ENCODE measurements around the gene CRKL. TPM values are rescaled to one million over a fixed set of nuclear protein-coding genes. Genes with fewer than 3 reads are reported as not detected.
A peak's percentile ranks its signal among the peaks of the same experiment; 100 is the strongest.

CRKL gene
- total and polyA plus RNA-seq, 11 donors, result 22.4 to 64.2 (median 52.9) TPM

DNA sequence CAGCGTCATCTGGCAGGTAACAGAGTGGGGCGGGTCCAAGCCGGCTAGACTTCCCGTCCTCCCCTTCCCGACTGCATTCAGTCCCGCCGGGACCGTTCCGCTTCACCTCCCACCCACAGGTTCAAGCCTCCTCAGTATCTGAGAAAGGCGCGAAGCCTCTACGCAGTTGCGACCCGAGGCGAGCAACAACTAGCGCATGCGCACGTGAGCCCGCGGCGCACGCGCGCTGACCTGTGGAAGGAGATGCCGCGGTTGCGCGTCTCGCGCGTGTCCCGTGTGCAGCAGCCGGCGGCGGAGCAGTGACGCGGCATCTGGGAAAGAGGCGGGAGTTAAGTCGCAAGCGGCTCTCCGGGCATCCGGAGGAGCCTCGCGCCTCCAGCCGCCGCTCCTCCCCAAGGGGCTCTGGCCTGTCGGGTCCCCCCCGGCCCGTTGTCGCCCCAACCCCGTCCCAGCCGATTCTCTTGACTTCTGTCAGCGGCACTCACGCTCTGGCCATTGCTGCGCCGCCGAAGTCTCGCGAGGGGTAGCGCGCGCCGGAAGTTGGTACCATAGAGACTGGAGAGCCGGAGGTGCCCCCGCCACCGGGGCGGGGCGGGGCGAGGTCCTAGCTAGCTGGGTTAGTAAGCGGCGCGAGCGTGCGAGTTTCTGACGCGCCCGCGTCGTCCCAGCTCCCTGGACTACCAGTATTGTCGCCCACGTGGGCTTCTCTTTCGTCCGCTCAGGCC is 84.6 kb downstream of the CRKL start, which contains the start of gene THAP7:
THAP7 (minus strand) TSS at position 518 of the 725 bp plus-strand sequence; CDS start at position 311, 207 bp downstream.
- 0% methylated on average over 23 to 83 of the region's 83 CpGs for WGBS, 4 donors
- Histone ChIP-seq H3K4me3 (peak within 1 kb of the TSS; percentile 61 to 94 (median 78)), H3K27me3 (no peaks in the 10 kb centered on the region), H3K9me3 (no peaks in the 10 kb centered on the region), H3K4me1 (peaks cover 3 to 36% (median 30%) of the 10 kb centered on the region in 12 donors), H3K27ac (peak within 1 kb of the TSS; percentile 91 to 99 (median 98)), H3K36me3 (peaks cover 0 to 37% (median 29%) of the 10 kb centered on the region in 9 donors)
- TF ChIP-seq, protein P1, sequence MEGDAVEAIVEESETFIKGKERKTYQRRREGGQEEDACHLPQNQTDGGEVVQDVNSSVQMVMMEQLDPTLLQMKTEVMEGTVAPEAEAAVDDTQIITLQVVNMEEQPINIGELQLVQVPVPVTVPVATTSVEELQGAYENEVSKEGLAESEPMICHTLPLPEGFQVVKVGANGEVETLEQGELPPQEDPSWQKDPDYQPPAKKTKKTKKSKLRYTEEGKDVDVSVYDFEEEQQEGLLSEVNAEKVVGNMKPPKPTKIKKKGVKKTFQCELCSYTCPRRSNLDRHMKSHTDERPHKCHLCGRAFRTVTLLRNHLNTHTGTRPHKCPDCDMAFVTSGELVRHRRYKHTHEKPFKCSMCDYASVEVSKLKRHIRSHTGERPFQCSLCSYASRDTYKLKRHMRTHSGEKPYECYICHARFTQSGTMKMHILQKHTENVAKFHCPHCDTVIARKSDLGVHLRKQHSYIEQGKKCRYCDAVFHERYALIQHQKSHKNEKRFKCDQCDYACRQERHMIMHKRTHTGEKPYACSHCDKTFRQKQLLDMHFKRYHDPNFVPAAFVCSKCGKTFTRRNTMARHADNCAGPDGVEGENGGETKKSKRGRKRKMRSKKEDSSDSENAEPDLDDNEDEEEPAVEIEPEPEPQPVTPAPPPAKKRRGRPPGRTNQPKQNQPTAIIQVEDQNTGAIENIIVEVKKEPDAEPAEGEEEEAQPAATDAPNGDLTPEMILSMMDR (IDR thresholded peaks at IDR 0.05), result no peak
- peak in 1 of 2 donors; percentile 76 for TF ChIP-seq POLR2A (IDR thresholded peaks at IDR 0.05)
- ATAC-seq (peak; percentile 95 to 97 (median 96)), DNase-seq (peak; percentile 97 to 99 (median 98))
- intact Hi-C loops (cut with DNase I), result loop anchor here in 3 of 10 donors (2.0 to 10.0 kb wide), 3 partner anchors 21 to 147 kb away; partner anchors contain the start of genes PI4KA (in 2 of the 3), SNAP29 (in 2 of the 3) and CRKL (in 1 of the 3)

Other genes starting within 250 kb of the CRKL start
- gene SERPIND1, start 143.3 kb upstream of the CRKL start, total RNA-seq, result under 1 TPM in 4 of 9 donors, not detected in 5; 0.09 to 0.44 (median 0.18) TPM
- gene SERPIND1, start 143.3 kb upstream of the CRKL start, polyA plus RNA-seq, result under 1 TPM; 0.04 to 0.15 TPM
- gene PI4KA, start 58.6 kb upstream of the CRKL start, total RNA-seq, result 10 to 100 TPM; 34.6 to 66.4 (median 48.3) TPM
- 10 to 100 TPM; 20.6 to 46.9 TPM for gene PI4KA, start 58.6 kb upstream of the CRKL start, polyA plus RNA-seq
- gene SNAP29, start 58.4 kb upstream of the CRKL start, total RNA-seq, result 10 to 100 TPM; 20.4 to 38.7 (median 26.2) TPM
- 10 to 100 TPM; 10.5 to 26.1 TPM for gene SNAP29, start 58.4 kb upstream of the CRKL start, polyA plus RNA-seq
- 1 to 10 TPM in 2 of 9 donors, under 1 TPM in 5, not detected in 2; 0.25 to 3.0 (median 0.49) TPM for gene AIFM3, start 49.8 kb downstream of the CRKL start, total RNA-seq
- under 1 TPM; 0.28 to 0.69 TPM for gene AIFM3, start 49.8 kb downstream of the CRKL start, polyA plus RNA-seq
- gene LZTR1, start 64.9 kb downstream of the CRKL start, total RNA-seq, result 10 to 100 TPM; 18.4 to 41.9 (median 26.6) TPM
- gene LZTR1, start 64.9 kb downstream of the CRKL start, polyA plus RNA-seq, result 10 to 100 TPM; 18.4 to 29.3 TPM
- 10 to 100 TPM; 15.3 to 39.0 (median 17.5) TPM for gene THAP7, start 84.7 kb downstream of the CRKL start, total RNA-seq
- 10 to 100 TPM; 29.8 to 35.0 TPM for gene THAP7, start 84.7 kb downstream of the CRKL start, polyA plus RNA-seq
- 1 to 10 TPM in 7 of 9 donors, under 1 TPM in 2; 0.21 to 4.8 (median 1.7) TPM for gene P2RX6, start 97.8 kb downstream of the CRKL start, total RNA-seq
- under 1 TPM; 0.06 to 0.72 TPM for gene P2RX6, start 97.8 kb downstream of the CRKL start, polyA plus RNA-seq
- 1 to 10 TPM in 1 of 9 donors, under 1 TPM in 2, not detected in 6; 0.24 to 2.8 (median 0.31) TPM for gene SLC7A4, start 115.2 kb downstream of the CRKL start, total RNA-seq
- not detected for gene SLC7A4, start 115.2 kb downstream of the CRKL start, polyA plus RNA-seq
- not detected for gene LRRC74B, start 128.5 kb downstream of the CRKL start, total RNA-seq
- not detected for gene LRRC74B, start 128.5 kb downstream of the CRKL start, polyA plus RNA-seq

Measured in heart left ventricle (tissue), 16 donors.